Fibroblast of mammary gland (primary cell): ENCODE measurements around the gene SCGB1A1.

Source experiments
- DNase-seq: peaks from one replicate; pipeline ENCODE4 v3.0.0-alpha.2; 2010; ENCODE audit warnings: low read depth
- H3K4me3 ChIP-seq: 2 replicates; pipeline ENCODE4 v1.5.1; 2011; ENCODE audit warnings: low read depth, mild to moderate bottlenecking, low read length, moderate library complexity; ENCODE audit not compliant: control insufficient read depth
- CTCF ChIP-seq: conservative IDR thresholded peaks from 2 replicates; pipeline ENCODE4 v1.5.1; 2011; ENCODE audit warnings: low read depth, low read length, inconsistent platforms; ENCODE audit not compliant: control insufficient read depth, insufficient read depth

The SCGB1A1 gene

GRCh38 chr11:62462508-62462892 is 43.7 kb downstream of the SCGB1A1 start:
- no peak for TF ChIP-seq CTCF
- DNase-seq = no peak
- H3K4me3 ChIP-seq = no peak overlapping the region

GRCh38 chr11:62463121-62463542 is 44.3 kb downstream of the SCGB1A1 start:
- TF ChIP-seq CTCF = no peak
- H3K4me3 ChIP-seq = no peak overlapping the region
- no peak for DNase-seq

- no peak for DNase-seq
- no peak for TF ChIP-seq CTCF
- H3K4me3 ChIP-seq = no peak overlapping the region
Observed at GRCh38 chr11:62464655-62465054, 45.8 kb downstream of the SCGB1A1 start.

GRCh38 chr11:62466444-62466843 is 47.6 kb downstream of the SCGB1A1 start:
- TF ChIP-seq CTCF = no peak
- no peak for DNase-seq
- no peak overlapping the region for H3K4me3 ChIP-seq

- no peak for TF ChIP-seq CTCF
- H3K4me3 ChIP-seq = no peak overlapping the region
- DNase-seq = no peak
Observed at GRCh38 chr11:62468577-62468976, 49.7 kb downstream of the SCGB1A1 start.

- H3K4me3 ChIP-seq = no peak overlapping the region
- no peak for TF ChIP-seq CTCF
- no peak for DNase-seq
Observed at GRCh38 chr11:62471603-62472002, 52.8 kb downstream of the SCGB1A1 start.
